GM12892 (cell line): Measurements from ENCODE around the gene PPHLN1.

Experiments used
- DNase-seq: peaks from one replicate; pipeline ENCODE4 v3.0.0; 2011; ENCODE audit not compliant: insufficient read length
- FAIRE-seq: peaks from 2 replicates; lab custom pipeline; 2011; peaks lifted over from hg19 to GRCh38; lab: Jason Lieb, UNC
- POLR2A ChIP-seq: IDR thresholded peaks from 2 replicates; pipeline ENCODE4 v1.6.1; 2011; ENCODE audit warnings: low read depth, low read length, control low read depth
- POLR2AphosphoS5 ChIP-seq: IDR thresholded peaks from 2 replicates; pipeline ENCODE4 v1.6.1; 2011; ENCODE audit warnings: low read depth, low read length, control low read depth
- TAF1 ChIP-seq: IDR thresholded peaks from 2 replicates; pipeline ENCODE4 v1.6.1; 2011; ENCODE audit warnings: low read depth, mild to moderate bottlenecking, control low read depth, low read length, borderline replicate concordance

PPHLN1 gene

GRCh38 chr12:42422785-42423184 lies 96.8 kb downstream of the PPHLN1 start:
- peak; percentile 50 for FAIRE-seq

GRCh38 chr12:42426746-42427145 lies 100.8 kb downstream of the PPHLN1 start:
- DNase-seq (no peak), FAIRE-seq (peak; percentile 57)
- TF ChIP-seq POLR2AphosphoS5 (no peak), TAF1 (no peak), POLR2A (no peak)

More at GRCh38 chr12:42422785-42423184, 96.8 kb downstream of the PPHLN1 start:
- no peak for TF ChIP-seq TAF1
- no peak for TF ChIP-seq POLR2A
- TF ChIP-seq POLR2AphosphoS5: no peak
- DNase-seq: no peak

- no peak for TF ChIP-seq POLR2AphosphoS5
- no peak for TF ChIP-seq TAF1
- DNase-seq (no peak), FAIRE-seq (no peak)
Observed at GRCh38 chr12:42428850-42429249, 102.9 kb downstream of the PPHLN1 start.

GRCh38 chr12:42432517-42433140 lies 106.7 kb downstream of the PPHLN1 start:
- TF ChIP-seq POLR2A: no peak
- FAIRE-seq (no peak), DNase-seq (no peak)

DNA sequence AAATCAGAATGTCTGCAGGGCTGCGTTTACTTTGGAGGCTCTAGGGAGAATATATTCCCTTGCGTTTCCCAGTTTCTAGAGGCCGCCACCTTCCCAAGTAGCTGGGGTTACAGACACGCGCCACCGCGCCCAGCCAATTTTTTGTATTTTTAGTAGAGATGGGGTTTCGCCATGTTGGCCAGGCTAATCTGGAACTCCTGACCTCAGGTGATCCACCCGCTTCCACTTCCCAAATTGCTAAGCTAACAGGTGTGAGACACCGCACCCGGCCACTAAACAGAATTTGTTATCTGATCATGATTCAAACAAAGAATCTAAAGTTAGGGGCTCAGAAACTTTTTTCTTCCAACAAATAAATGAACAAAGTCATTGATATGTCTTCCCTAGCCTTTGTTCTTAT lies 114.6 kb downstream of the PPHLN1 start:
- TF ChIP-seq TAF1: no peak
- no peak for TF ChIP-seq POLR2A
- no peak for TF ChIP-seq POLR2AphosphoS5
- DNase-seq (no peak), FAIRE-seq (no peak)

DNA sequence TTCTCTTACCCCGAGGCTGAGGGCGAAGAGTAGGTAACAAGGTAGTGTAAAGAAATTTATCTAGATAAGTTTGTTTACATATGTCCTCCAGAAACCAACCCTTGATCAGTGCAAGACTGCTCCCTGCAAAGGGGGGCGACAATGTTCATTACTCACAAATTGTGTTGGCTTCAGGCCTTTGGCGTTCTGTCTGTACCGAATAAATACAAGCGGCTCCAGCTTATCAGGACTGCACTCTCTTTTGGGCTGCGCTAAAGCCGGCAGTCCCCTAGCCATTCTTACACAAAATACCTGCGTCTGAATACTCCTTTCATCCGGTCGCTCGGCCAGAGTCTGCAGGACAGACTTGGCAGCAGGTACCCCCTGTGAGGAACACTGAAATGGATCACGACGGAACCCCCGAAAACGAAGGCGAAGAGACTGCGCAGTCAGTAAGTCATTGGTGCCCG lies 116.4 kb downstream of the PPHLN1 start:
- TF ChIP-seq POLR2A: no peak
- TF ChIP-seq POLR2AphosphoS5: no peak
- TF ChIP-seq TAF1: no peak
- no peak for FAIRE-seq
- no peak for DNase-seq

DNA sequence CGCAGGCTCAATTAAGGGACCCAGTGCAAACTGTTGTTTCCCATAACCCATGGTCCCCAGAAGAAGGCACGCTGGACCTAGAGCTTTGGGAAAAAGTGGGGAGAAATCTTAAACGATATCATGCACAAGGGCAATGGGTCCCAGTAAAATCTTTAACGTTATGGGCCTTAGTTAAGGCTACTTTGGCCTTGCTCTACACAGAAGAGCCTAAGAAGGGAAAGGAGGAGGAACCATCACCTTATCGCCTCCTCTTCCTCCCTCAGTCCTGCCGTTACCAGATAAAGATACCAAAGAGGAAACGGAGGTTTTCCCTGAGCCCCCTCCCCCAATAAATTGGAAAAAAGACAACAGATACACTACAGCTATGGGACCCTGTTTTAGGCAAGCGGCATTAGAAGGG lies 116.9 kb downstream of the PPHLN1 start:
- no peak for DNase-seq
- FAIRE-seq: no peak
- TF ChIP-seq POLR2AphosphoS5 (no peak), POLR2A (no peak), TAF1 (no peak)

DNA sequence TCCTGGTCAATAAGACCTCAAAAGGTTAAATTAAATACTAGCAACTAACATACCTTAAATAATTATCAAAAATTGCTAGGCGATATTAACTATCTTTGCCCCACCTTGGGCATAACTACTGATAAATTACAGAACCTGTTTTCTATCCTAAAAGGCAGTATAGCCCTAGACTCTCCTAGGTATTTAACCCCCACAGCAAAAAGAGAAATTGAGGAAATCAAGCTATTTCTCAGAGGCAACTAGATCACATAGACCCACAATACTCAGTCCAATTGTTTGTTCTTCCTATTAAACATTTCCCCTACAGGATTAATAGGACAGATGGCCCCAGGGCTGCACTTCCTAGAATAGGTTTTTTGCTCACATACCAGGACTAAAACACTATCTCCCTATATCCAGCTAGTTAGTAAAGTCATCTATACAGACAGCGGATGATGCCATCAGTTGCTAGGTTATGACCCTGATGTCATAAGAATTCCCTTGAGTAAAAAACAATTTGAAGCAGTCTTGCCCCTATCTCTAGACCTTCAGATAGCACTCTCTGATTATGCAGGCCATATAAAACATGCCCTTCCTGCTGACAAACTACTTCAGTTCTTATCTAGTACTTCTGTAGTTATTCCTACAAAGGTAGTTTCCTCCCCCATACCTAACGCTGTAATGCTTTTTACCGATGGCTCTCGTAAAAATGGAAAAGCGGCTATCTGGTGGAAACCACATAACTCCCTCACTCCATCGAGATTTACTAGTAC lies 118.4 kb downstream of the PPHLN1 start:
- TF ChIP-seq POLR2A: no peak
- no peak for TF ChIP-seq POLR2AphosphoS5
- no peak for TF ChIP-seq TAF1
- FAIRE-seq (peak; percentile 36), DNase-seq (no peak)

GRCh38 chr12:42445891-42446290 lies 119.9 kb downstream of the PPHLN1 start:
- FAIRE-seq: no peak
- TF ChIP-seq POLR2A (no peak), TAF1 (no peak), POLR2AphosphoS5 (no peak)
- no peak for DNase-seq

DNA sequence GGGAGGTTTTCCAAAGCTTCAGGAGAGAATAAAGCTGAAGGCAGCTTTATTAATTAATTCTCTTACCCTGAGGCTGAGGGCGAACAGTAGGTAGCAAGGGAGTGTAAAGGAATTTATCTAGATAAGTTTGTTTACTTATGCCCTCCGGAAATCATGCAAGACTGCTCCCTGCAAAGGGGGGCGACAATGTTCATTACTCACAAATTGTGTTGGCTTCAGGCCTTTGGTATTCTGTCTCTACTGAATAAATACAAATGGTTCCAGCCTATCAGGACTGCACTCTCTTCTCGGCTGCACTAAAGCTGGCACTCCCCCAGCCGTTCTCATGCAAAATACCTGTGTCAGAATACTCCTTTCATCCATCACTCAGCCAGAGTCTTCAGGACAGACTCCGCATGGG lies 120.8 kb downstream of the PPHLN1 start:
- FAIRE-seq: no peak

DNA sequence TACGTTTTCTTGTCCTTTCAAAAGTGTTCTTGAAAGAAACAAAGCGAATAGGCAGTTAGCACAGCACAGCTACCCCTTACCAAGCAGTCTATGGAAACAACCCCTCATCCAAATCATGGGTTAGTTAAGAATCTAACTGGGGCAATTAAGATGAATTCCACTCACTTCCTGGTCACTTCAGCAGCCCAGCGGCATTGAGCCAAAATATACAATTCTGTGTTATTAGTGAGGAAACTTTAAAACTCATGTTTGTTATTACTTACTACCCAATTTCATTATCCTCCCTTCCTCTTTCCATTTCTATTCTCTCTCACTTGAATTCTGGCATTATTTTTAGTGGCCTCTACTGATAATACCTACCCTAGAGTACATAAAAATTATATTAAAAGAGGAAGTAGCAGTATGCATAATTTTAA lies 121.4 kb downstream of the PPHLN1 start:
- TF ChIP-seq TAF1 (no peak), POLR2AphosphoS5 (no peak), POLR2A (no peak)
- DNase-seq (no peak), FAIRE-seq (no peak)

More for the DNA sequence above, 120.8 kb downstream of the PPHLN1 start:
- no peak for TF ChIP-seq POLR2AphosphoS5
- TF ChIP-seq TAF1: no peak
- TF ChIP-seq POLR2A: no peak
- DNase-seq: no peak

DNA sequence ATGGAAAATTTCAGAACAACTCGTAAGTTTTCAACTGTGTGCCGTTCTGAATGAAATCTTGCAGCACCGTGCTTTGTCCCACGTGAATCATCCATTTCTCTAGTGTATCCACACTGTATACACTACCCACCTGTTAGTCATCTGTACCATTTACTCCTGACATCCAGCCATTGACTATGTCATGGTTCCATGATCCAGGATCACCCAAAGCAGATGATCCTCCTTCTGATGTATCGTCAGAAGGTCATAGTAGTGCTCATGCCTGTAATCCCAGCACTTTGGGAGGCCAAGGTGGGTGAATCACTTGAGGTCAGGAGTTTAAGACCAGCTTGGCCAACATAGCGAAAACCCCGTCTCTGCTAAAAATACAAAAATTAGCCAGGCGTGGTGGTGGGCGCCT lies 122.9 kb downstream of the PPHLN1 start:
- no peak for DNase-seq
- no peak for FAIRE-seq
- TF ChIP-seq POLR2A (no peak), TAF1 (no peak), POLR2AphosphoS5 (no peak)

DNA sequence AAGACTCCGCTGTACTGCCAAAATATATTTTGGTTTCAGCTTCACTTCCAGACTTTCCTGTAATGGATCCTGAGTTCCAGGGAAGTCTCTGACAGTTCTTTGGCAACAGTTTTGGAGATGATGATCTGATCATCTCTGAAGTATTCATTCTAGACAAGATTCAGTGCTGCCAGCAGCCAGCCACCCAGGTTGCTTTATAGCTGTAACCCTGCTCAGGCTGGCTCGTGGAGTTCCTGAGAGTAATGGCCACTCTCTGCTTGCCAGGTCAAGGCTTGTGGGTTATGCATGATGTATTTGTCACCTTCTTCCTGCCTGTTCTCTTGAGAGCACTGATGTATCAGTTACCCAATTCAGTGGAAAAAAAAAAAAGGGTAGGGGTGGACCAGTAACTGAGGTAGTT lies 124.3 kb downstream of the PPHLN1 start:
- no peak for DNase-seq
- FAIRE-seq: no peak

More for the DNA sequence above, 124.3 kb downstream of the PPHLN1 start:
- TF ChIP-seq POLR2A: no peak
- TF ChIP-seq TAF1: no peak
- no peak for TF ChIP-seq POLR2AphosphoS5
